WTC11 (cell line): ENCODE data around the gene ITPR2. TPM values are rescaled to one million over a fixed set of nuclear protein-coding genes. Genes with fewer than 3 reads are reported as not detected.

Experiments
- ATAC-seq: fragments of 200-7000 bp; cut with Tn5 transposase; 2 replicates; pipeline ENCODE4 v1.10.0; 2021; ENCODE audit warnings: mild to moderate bottlenecking, moderate library complexity
- CTCF ChIA-PET: fragments of 300-600 bp; sonication (Branson Sonifier 250); formaldehyde crosslinking; loops from one replicate; lab custom pipeline; 2021; ENCODE audit warnings: antibody characterized with exemption; lab: Charles Lee
- POLR2A ChIA-PET: fragments of 350-600 bp; sonication (Branson Sonifier 250); formaldehyde crosslinking; loops from one replicate; lab custom pipeline; 2021; ENCODE audit warnings: antibody characterized with exemption; lab: Charles Lee
- DNase-seq: peaks from one replicate; pipeline ENCODE4 v3.0.0; 2021; ENCODE audit warnings: low spot score
- H3K27ac Mint-ChIP-seq: 2 replicates; pipeline ENCODE4 v1.8.0; 2021; ENCODE audit warnings: mixed read lengths
- H3K27me3 Mint-ChIP-seq: 2 replicates; pipeline ENCODE4 v1.8.0; 2021; ENCODE audit warnings: low read depth, mild to moderate bottlenecking, moderate library complexity, mixed read lengths
- H3K36me3 Mint-ChIP-seq: 2 replicates; pipeline ENCODE4 v1.8.0; 2021; ENCODE audit warnings: mixed read lengths
- H3K4me1 Mint-ChIP-seq: 2 replicates; pipeline ENCODE4 v1.8.0; 2022; ENCODE audit warnings: mixed read lengths
- H3K4me3 Mint-ChIP-seq: 2 replicates; pipeline ENCODE4 v1.8.0; 2021; ENCODE audit warnings: mild to moderate bottlenecking, moderate library complexity, mixed read lengths
- H3K9me3 Mint-ChIP-seq: 2 replicates; pipeline ENCODE4 v1.8.0; 2021; ENCODE audit warnings: mixed read lengths
- ATF1 ChIP-seq: sonication (generic); formaldehyde crosslinking; IDR thresholded peaks from 2 replicates; pipeline ENCODE4 v1.8.1; 2023; ENCODE audit warnings: mild to moderate bottlenecking, moderate library complexity, missing genetic modification reagents
- CBFB ChIP-seq: sonication (generic); formaldehyde crosslinking; IDR thresholded peaks from 2 replicates; pipeline ENCODE4 v1.8.1; 2022; ENCODE audit warnings: mild to moderate bottlenecking, low read depth, missing genetic modification reagents
- CREB1 ChIP-seq: sonication (generic); formaldehyde crosslinking; IDR thresholded peaks from 2 replicates; pipeline ENCODE4 v1.8.0; 2023; ENCODE audit warnings: mild to moderate bottlenecking, missing genetic modification reagents
- E2F5 ChIP-seq: sonication (generic); formaldehyde crosslinking; IDR thresholded peaks from 2 replicates; pipeline ENCODE4 v1.8.1; 2022; ENCODE audit warnings: mild to moderate bottlenecking, moderate library complexity, missing genetic modification reagents
- ERG ChIP-seq: fragments of 250-450 bp; sonication (Bioruptor Pico); IDR thresholded peaks from 2 replicates; pipeline ENCODE4 v1.8.0; 2021; ENCODE audit warnings: mild to moderate bottlenecking
- FOXP1 ChIP-seq: sonication (generic); formaldehyde crosslinking; IDR thresholded peaks from 2 replicates; pipeline ENCODE4 v1.8.0; 2022; ENCODE audit warnings: missing genetic modification reagents, mild to moderate bottlenecking, moderate library complexity, borderline replicate concordance
- GABPB1 ChIP-seq: sonication (generic); formaldehyde crosslinking; IDR thresholded peaks from 2 replicates; pipeline ENCODE4 v1.8.1; 2023; ENCODE audit warnings: mild to moderate bottlenecking, missing genetic modification reagents
- JAZF1 ChIP-seq: fragments of 250-450 bp; sonication (Bioruptor Pico); IDR thresholded peaks from 2 replicates; pipeline ENCODE4 v1.9.0; 2021; ENCODE audit warnings: moderate library complexity, mild to moderate bottlenecking, inconsistent platforms
- KAT7 ChIP-seq: sonication (generic); formaldehyde crosslinking; IDR thresholded peaks from 2 replicates; pipeline ENCODE4 v1.8.1; 2023; ENCODE audit warnings: missing genetic modification reagents, mild to moderate bottlenecking, borderline replicate concordance
- MAX ChIP-seq: sonication (generic); formaldehyde crosslinking; IDR thresholded peaks from 2 replicates; pipeline ENCODE4 v1.8.0; 2022; ENCODE audit warnings: mild to moderate bottlenecking, missing genetic modification reagents
- NFYB ChIP-seq: sonication (generic); formaldehyde crosslinking; conservative IDR thresholded peaks from 2 replicates; pipeline ENCODE4 v1.8.0; 2022; ENCODE audit warnings: low read depth, missing genetic modification reagents
- NR1H2 ChIP-seq: sonication (generic); formaldehyde crosslinking; IDR thresholded peaks from 2 replicates; pipeline ENCODE4 v1.9.0; 2021; ENCODE audit warnings: mild to moderate bottlenecking, moderate library complexity, missing genetic modification reagents
- NR2C2 ChIP-seq: sonication (generic); formaldehyde crosslinking; IDR thresholded peaks from 2 replicates; pipeline ENCODE4 v1.8.0; 2022; ENCODE audit warnings: mild to moderate bottlenecking, missing genetic modification reagents
- PREB ChIP-seq: sonication (generic); formaldehyde crosslinking; IDR thresholded peaks from 2 replicates; pipeline ENCODE4 v1.8.1; 2022; ENCODE audit warnings: mild to moderate bottlenecking, missing genetic modification reagents, moderate library complexity, borderline replicate concordance
- SOX15 ChIP-seq: fragments of 250-450 bp; sonication (Bioruptor Pico); IDR thresholded peaks from 2 replicates; pipeline ENCODE4 v1.9.0; 2021; ENCODE audit warnings: mild to moderate bottlenecking
- STAT6 ChIP-seq: sonication (generic); formaldehyde crosslinking; conservative IDR thresholded peaks from 2 replicates; pipeline ENCODE4 v1.8.1; 2023; ENCODE audit warnings: mild to moderate bottlenecking, low read depth, missing genetic modification reagents, moderate library complexity
- TP53 ChIP-seq: sonication (generic); formaldehyde crosslinking; IDR thresholded peaks from 2 replicates; pipeline ENCODE4 v1.8.1; 2023; ENCODE audit warnings: mild to moderate bottlenecking, missing genetic modification reagents
- ZBTB21 ChIP-seq: sonication (generic); formaldehyde crosslinking; IDR thresholded peaks from 2 replicates; pipeline ENCODE4 v1.8.1; 2023; ENCODE audit warnings: mild to moderate bottlenecking, missing genetic modification reagents, borderline replicate concordance
- ZMAT4 ChIP-seq: fragments of 250-450 bp; sonication (Bioruptor Pico); IDR thresholded peaks from 2 replicates; pipeline ENCODE4 v1.9.0; 2021; ENCODE audit warnings: mild to moderate bottlenecking
- ZNF219 ChIP-seq: sonication (generic); formaldehyde crosslinking; IDR thresholded peaks from 2 replicates; pipeline ENCODE4 v1.8.0; 2023; ENCODE audit warnings: missing genetic modification reagents, mild to moderate bottlenecking, borderline replicate concordance
- ZNF281 ChIP-seq: sonication (generic); formaldehyde crosslinking; IDR thresholded peaks from 2 replicates; pipeline ENCODE4 v1.8.0; 2023; ENCODE audit warnings: mild to moderate bottlenecking, missing genetic modification reagents
- ZNF416 ChIP-seq: fragments of 250-450 bp; sonication (Bioruptor Pico); IDR thresholded peaks from 2 replicates; pipeline ENCODE4 v1.9.0; 2021; ENCODE audit warnings: mild to moderate bottlenecking, inconsistent platforms
- ZNF423 ChIP-seq: fragments of 250-450 bp; sonication (Bioruptor Pico); IDR thresholded peaks from 2 replicates; pipeline ENCODE4 v2.1.2; 2022; ENCODE audit warnings: mild to moderate bottlenecking, moderate library complexity
- ZNF671 ChIP-seq: fragments of 250-450 bp; sonication (Bioruptor Pico); IDR thresholded peaks from 2 replicates; pipeline ENCODE4 v1.8.0; 2021; ENCODE audit warnings: mild to moderate bottlenecking
- total RNA-seq: library from RNA; stranded (reverse); gene quantifications from 3 replicates; pipeline ENCODE4 v1.2.3, GENCODE V29; 2021

ITPR2 gene
- total RNA-seq, 1 experiment from 2014 or later = 50.7 TPM

GRCh38 chr12:26694402-26694801, 138.6 kb downstream of the ITPR2 start (continued):
- no peak for TF ChIP-seq PREB (CRISPR knock-in tag)

- H3K27me3 Mint-ChIP-seq = no peaks in the 10 kb centered on the region
- TF ChIP-seq SOX15 (no peak), JAZF1 (CRISPR knock-in tag) (no peak), KAT7 (CRISPR knock-in tag) (no peak), ZNF281 (no peak), CBFB (CRISPR knock-in tag) (no peak), ATF1 (CRISPR knock-in tag) (no peak), NFYB (CRISPR knock-in tag) (no peak), ZNF671 (CRISPR knock-in tag) (no peak), TP53 (CRISPR knock-in tag) (no peak), ZNF219 (CRISPR knock-in tag) (no peak), ERG (no peak), GABPB1 (no peak), ZMAT4 (no peak), FOXP1 (CRISPR knock-in tag) (no peak), NR2C2 (no peak)
- H3K4me3 Mint-ChIP-seq = no peak overlapping the region
- peaks cover 43% of the 10 kb centered on the region for H3K36me3 Mint-ChIP-seq
- CTCF ChIA-PET = interaction anchor here (1.3 to 2.7 kb wide), 2 partner anchors 9 to 27 kb away, joined by 3 to 32 read pairs; no protein-coding TSS in a partner anchor
- DNase-seq (no peak), ATAC-seq (no peak)
- POLR2A ChIA-PET = interaction anchor here (0.7 kb wide), 1 partner anchor 234 kb away, joined by 4 read pairs; no protein-coding TSS in a partner anchor
- peak overlapping the region; percentile 54 for H3K27ac Mint-ChIP-seq
- H3K4me1 Mint-ChIP-seq = peaks cover 47% of the 10 kb centered on the region
- H3K9me3 Mint-ChIP-seq = peaks cover 3% of the 10 kb centered on the region; the same call in 1 of the 2 replicates
Observed at GRCh38 chr12:26692407-26692806, 140.6 kb downstream of the ITPR2 start.

GRCh38 chr12:26691234-26691970, 141.6 kb downstream of the ITPR2 start:
- DNase-seq (peak; percentile 40), ATAC-seq (peak; percentile 90)
- Mint-ChIP-seq H3K4me1 (peaks cover 44% of the 10 kb centered on the region), H3K9me3 (peaks cover 8% of the 10 kb centered on the region; the same call in 1 of the 2 replicates), H3K4me3 (no peak overlapping the region), H3K27me3 (no peaks in the 10 kb centered on the region), H3K27ac (peak overlapping the region; percentile 95), H3K36me3 (peaks cover 44% of the 10 kb centered on the region)
- CTCF ChIA-PET = interaction anchor here (1.3 to 2.7 kb wide), 3 partner anchors 10 to 77 kb away, joined by 3 to 32 read pairs (median 7); no protein-coding TSS in a partner anchor
- POLR2A ChIA-PET = no interaction called here
- TF ChIP-seq ZNF416 = no peak
- no peak for TF ChIP-seq CREB1 (CRISPR knock-in tag)
- no peak for TF ChIP-seq STAT6
- peak; percentile 24; the same call in 1 of the 2 replicates for TF ChIP-seq MAX (CRISPR knock-in tag)
- peak; percentile 44 for TF ChIP-seq ZNF423
- no peak for TF ChIP-seq ZBTB21 (CRISPR knock-in tag)
- TF ChIP-seq NR1H2 (CRISPR knock-in tag) = no peak
- no peak for TF ChIP-seq E2F5
